ENCODE measurements around the gene ALPP.

DNA sequence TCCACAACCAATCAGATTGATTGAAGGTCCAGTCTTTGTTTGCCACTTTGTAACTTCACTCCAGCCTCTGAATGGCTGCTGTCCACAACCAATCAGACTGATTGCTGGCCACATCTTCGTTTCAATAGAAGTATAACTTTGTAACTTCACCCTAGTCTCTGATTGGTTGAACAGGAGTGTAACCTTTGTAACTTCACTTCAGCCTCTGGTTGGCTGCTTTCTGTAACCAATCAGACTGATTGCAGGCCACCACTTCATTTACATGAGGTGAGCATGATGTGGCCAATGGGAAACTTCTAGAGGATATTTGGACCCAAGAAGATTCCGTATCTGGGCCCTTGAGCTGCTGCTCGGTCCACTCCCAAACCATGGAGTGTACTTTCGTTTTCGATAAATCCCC, 16.9 kb upstream of the ALPP start:
- TF ChIP-seq POLR2A (IDR thresholded peaks at IDR 0.05; ENCODE audit: low read depth, low read length): no peak
- TF ChIP-seq TAF1 (IDR thresholded peaks at IDR 0.05; ENCODE audit: low read depth, low read length): no peak

Measured in GM12891 (cell line).